Liver (tissue), 3 donors: ENCODE data around the gene ACKR2.

Experiments used
- ATF3 ChIP-seq: IDR thresholded peaks from 2 replicates; pipeline ENCODE4 v1.6.1; 2016; ENCODE audit warnings: antibody characterized with exemption
- CTCF ChIP-seq: fragments of 150-350 bp; IDR thresholded peaks from 2 replicates; pipeline ENCODE4 v1.5.1; 2017; ENCODE audit warnings: improper control_type of control experiment, low read depth, low read length; ENCODE audit not compliant: missing input control
- FOXA1 ChIP-seq: IDR thresholded peaks from 2 replicates; pipeline ENCODE4 v1.6.1; 2016; ENCODE audit warnings: antibody characterized with exemption
- HNF4A ChIP-seq, 2 donors: conservative IDR thresholded peaks; 2 replicates each; pipeline ENCODE4 v1.6.1; 2016; ENCODE audit warnings: antibody characterized with exemption in 2 of 2, mild to moderate bottlenecking in 2 of 2
- MAX ChIP-seq: IDR thresholded peaks from 2 replicates; pipeline ENCODE4 v1.6.1; 2016; ENCODE audit warnings: antibody characterized with exemption
- RAD21 ChIP-seq, 2 donors: IDR thresholded peaks; 2 replicates each; pipeline ENCODE4 v1.6.1; 2016; ENCODE audit warnings: antibody characterized with exemption in 2 of 2, mild to moderate bottlenecking in 2 of 2
- REST ChIP-seq: IDR thresholded peaks from 2 replicates; pipeline ENCODE4 v1.6.1; 2016; ENCODE audit warnings: antibody characterized with exemption, mild to moderate bottlenecking
- SP1 ChIP-seq: IDR thresholded peaks from 2 replicates; pipeline ENCODE4 v1.6.1; 2018; ENCODE audit warnings: antibody characterized with exemption, mild to moderate bottlenecking
- TAF1 ChIP-seq: conservative IDR thresholded peaks from 2 replicates; pipeline ENCODE4 v1.6.1; 2016; ENCODE audit warnings: antibody characterized with exemption, mild to moderate bottlenecking
- ZBTB33 ChIP-seq: IDR thresholded peaks from 2 replicates; pipeline ENCODE4 v1.6.1; 2016; ENCODE audit warnings: antibody characterized with exemption
- donor health status: healthy.
- donor health status: healthy.

GRCh38 chr3:42867138-42867537 is 57.9 kb downstream of the ACKR2 start:
- TF ChIP-seq RAD21 (IDR thresholded peaks at IDR 0.05) (no peak), CTCF (no peak), FOXA1 (no peak), ATF3 (no peak), TAF1 (no peak), MAX (no peak), HNF4A (conservative IDR thresholded peaks at IDR 0.05) (peak; percentile 37 to 46), SP1 (peak; percentile 56), ZBTB33 (no peak), REST (no peak)
